GM21723 (cell line): ENCODE measurements around the gene B3GALNT1.

Source experiments
- ATAC-seq: cut with Tn5 transposase; IDR thresholded peaks from one replicate; pipeline ENCODE4 v1.9.1; 2021; ENCODE audit warnings: mild to moderate bottlenecking, moderate library complexity; ENCODE audit not compliant: unreplicated experiment

The B3GALNT1 gene

GRCh38 chr3:161034913-161035550 is 70.1 kb downstream of the B3GALNT1 start:
- ATAC-seq = peak; percentile 88
